NB4 (cell line): ENCODE results near the gene USP9X.
"Not testable (repeated sequence)": the region's sequence is repeated elsewhere in the genome, so short reads cannot be mapped to it uniquely, and the experiment has no call there.

Experiments
- DNase-seq: peaks from one replicate; pipeline ENCODE4 v3.0.0; 2010; ENCODE audit warnings: low read depth
- H3K4me3 ChIP-seq: one replicate; pipeline ENCODE4 v1.5.1; 2011; ENCODE audit warnings: mild to moderate bottlenecking, low read depth, low read length, moderate library complexity
- MYC ChIP-seq: IDR thresholded peaks from 2 replicates; pipeline ENCODE4 v1.6.1; 2011; ENCODE audit warnings: low read depth, low read length
- POLR2A ChIP-seq: IDR thresholded peaks from 2 replicates; pipeline ENCODE4 v1.6.1; 2011; ENCODE audit warnings: mild to moderate bottlenecking; ENCODE audit not compliant: insufficient read length; ENCODE audit errors: extremely low read depth
- TF ChIP-seq, protein P1 (sequence below): IDR thresholded peaks from 2 replicates; pipeline ENCODE4 v1.6.1; 2011; ENCODE audit warnings: low read depth, low read length
- TF ChIP-seq, protein P2 (sequence below): IDR thresholded peaks from one replicate; pipeline ENCODE4 v1.5.1; 2012; ENCODE audit warnings: low read depth, low read length

Gene USP9X

DNA sequence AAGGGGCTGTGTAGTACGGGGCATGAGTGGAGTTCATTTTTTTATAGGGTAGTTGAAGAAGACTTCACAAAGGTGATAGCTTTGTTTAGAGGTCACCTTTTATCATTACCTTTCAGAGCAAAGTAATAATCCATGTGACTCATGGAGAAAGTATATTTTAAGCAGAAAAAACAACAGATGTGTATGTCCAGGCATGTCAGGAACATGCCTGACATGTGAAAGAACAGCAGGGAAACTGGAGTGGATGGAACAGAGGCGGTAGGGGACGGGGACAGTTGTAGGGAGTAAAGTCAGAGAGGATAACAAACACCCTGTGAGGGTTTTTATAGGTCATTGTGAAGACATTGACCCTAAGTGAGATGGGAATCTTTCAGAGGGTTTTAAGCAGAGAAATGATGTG lies 107.6 kb downstream of the USP9X start:
- no peak for DNase-seq
- TF ChIP-seq, protein P1, sequence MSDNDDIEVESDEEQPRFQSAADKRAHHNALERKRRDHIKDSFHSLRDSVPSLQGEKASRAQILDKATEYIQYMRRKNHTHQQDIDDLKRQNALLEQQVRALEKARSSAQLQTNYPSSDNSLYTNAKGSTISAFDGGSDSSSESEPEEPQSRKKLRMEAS = no peak
- no peak for TF ChIP-seq MYC
- TF ChIP-seq, protein P2, sequence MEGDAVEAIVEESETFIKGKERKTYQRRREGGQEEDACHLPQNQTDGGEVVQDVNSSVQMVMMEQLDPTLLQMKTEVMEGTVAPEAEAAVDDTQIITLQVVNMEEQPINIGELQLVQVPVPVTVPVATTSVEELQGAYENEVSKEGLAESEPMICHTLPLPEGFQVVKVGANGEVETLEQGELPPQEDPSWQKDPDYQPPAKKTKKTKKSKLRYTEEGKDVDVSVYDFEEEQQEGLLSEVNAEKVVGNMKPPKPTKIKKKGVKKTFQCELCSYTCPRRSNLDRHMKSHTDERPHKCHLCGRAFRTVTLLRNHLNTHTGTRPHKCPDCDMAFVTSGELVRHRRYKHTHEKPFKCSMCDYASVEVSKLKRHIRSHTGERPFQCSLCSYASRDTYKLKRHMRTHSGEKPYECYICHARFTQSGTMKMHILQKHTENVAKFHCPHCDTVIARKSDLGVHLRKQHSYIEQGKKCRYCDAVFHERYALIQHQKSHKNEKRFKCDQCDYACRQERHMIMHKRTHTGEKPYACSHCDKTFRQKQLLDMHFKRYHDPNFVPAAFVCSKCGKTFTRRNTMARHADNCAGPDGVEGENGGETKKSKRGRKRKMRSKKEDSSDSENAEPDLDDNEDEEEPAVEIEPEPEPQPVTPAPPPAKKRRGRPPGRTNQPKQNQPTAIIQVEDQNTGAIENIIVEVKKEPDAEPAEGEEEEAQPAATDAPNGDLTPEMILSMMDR = no peak
- no peak for TF ChIP-seq POLR2A
- no peak overlapping the region for H3K4me3 ChIP-seq

DNA sequence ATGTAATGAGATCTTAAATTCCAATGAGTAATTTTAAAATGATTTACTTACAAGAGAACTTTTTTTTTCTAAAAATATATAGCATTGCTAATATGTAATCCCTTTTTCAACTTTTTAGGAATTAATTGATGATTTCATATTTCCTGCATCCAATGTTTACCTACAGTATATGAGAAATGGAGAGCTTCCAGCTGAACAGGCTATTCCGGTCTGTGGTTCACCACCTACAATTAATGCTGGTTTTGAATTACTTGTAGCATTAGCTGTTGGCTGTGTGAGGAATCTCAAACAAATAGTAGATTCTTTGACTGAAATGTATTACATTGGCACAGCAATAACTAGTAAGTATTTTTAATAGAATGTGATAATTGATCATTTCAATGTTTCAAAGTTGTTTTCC lies 113.2 kb downstream of the USP9X start:
- TF ChIP-seq, protein P1 = no peak
- TF ChIP-seq, protein P2 = no peak
- TF ChIP-seq MYC (no peak), POLR2A (no peak)
- no peak overlapping the region for H3K4me3 ChIP-seq
- DNase-seq = no peak

DNA sequence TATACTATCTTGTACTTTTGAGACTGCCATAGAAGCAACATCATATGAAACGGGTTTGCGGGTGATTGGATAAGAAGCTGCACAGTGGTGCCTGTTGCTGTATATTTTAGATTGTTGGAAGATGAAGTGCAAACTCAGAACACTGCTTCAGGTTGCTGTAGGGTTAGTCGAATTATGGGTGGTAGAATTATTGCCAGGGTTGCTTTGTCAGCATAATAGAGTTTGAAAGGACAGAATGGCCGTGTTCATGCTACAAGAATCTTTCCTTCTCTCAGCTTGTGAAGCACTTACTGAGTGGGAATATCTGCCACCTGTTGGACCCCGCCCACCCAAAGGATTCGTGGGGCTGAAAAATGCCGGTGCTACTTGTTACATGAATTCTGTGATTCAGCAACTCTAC lies 115.5 kb downstream of the USP9X start:
- no peak for DNase-seq
- TF ChIP-seq, protein P2 = no peak
- TF ChIP-seq, protein P1 = no peak
- no peak for TF ChIP-seq POLR2A
- H3K4me3 ChIP-seq = no peak overlapping the region

DNA sequence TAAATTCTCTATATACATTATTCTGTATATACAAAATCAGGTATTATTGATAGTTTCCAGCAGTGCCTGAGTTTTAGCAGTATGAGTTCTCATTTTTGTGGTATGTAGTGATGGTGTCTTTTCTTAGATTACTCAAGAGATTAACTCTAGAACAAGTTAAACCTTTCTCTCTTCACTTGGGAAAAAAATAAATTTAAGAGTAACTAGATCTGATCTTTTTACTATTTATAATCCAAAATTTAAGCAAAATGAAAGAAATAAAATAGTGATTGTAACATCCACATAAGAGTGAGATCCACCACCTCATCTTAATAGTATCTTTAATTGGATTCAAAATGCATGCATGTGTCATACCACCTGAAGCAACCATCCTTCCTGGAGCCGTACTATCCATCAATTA lies 124.6 kb downstream of the USP9X start:
- H3K4me3 ChIP-seq = no peak overlapping the region
- TF ChIP-seq, protein P2 = no peak
- TF ChIP-seq POLR2A (no peak), MYC (no peak)
- TF ChIP-seq, protein P1 = no peak
- DNase-seq = no peak

DNA sequence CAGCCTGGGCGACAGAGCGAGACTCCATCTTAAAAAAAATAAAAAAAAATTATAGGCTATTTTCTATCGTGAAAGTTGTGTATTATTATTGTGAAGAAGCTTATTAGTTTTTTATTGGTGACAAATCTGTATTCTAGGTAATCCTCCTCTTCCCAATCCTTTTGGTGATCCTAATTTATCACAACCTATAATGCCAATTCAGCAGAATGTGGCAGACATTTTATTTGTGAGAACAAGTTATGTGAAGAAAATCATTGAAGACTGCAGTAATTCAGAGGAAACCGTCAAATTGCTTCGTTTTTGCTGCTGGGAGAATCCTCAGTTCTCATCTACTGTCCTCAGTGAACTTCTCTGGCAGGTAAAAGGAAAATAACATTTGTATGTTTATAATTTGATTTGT lies 139.4 kb downstream of the USP9X start:
- TF ChIP-seq MYC (no peak), POLR2A (no peak)
- TF ChIP-seq, protein P2 = no peak
- TF ChIP-seq, protein P1 = no peak
- no peak overlapping the region for H3K4me3 ChIP-seq
- DNase-seq = no peak

DNA sequence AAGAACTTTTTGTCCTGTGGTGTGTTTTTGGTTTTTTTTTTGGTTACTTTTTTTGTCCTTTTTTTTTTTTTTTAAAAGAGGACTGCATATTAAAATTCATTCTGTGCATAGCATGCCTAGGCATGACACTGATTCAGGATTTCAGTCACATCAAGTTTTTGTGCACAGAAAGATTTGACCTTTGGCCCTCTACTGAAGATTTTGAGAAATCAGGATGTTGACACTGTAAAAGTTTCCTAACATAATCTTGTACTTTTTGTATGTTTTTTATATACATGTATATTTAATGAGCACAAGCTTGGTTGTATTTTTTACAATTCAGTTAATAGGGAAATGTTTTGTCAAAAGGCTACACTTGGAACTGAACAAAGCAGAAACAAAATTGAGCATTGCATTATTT lies 148.7 kb downstream of the USP9X start:
- TF ChIP-seq, protein P2 = no peak
- TF ChIP-seq POLR2A = no peak
- TF ChIP-seq, protein P1 = no peak
- TF ChIP-seq MYC = no peak
- DNase-seq = no peak
- H3K4me3 ChIP-seq = no peak overlapping the region

DNA sequence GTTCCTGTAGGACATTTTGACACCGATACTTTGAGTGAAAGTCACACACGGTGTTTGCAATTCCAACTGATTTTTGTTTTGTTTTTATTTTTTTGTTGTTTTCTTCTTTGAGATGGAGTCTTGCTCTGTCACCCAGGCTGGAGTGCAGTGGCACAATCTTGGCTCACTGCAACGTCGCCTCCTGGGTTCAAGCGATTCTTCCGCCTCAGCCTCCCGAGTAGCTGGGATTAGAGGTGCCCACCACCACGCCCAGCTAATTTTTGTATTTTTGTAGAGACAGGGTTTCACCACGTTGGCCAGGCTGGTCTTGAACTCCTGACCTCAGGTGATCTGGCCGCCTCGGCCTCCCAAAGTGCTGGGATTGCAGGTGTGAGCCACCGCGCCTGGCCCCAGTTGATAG lies 149.2 kb downstream of the USP9X start:
- not testable (repeated sequence) for DNase-seq, H3K4me3 ChIP-seq
